BJ (cell line): ENCODE data around the gene PIK3C2B. TPM values are rescaled to one million over a fixed set of nuclear protein-coding genes. Genes with fewer than 3 reads are reported as not detected.

Experiments used
- CTCF ChIA-PET: fragments of 350-600 bp; formaldehyde crosslinking; extraction: SDS; loops from one replicate; lab custom pipeline; 2021; ENCODE audit warnings: antibody characterized with exemption, inconsistent platforms; lab: Yijun Ruan, JAX
- POLR2A ChIA-PET: fragments of 300-600 bp; sonication (Branson Sonifier 250); formaldehyde crosslinking; extraction: SDS; loops from one replicate; lab custom pipeline; 2021; ENCODE audit warnings: antibody characterized with exemption; lab: Charles Lee
- DNase-seq: peaks from one replicate; pipeline ENCODE4 v3.0.0-alpha.2; 2011; ENCODE audit warnings: low read depth
- H3K27me3 ChIP-seq: 2 replicates; pipeline ENCODE4 v1.6.0; 2011; ENCODE audit warnings: low read length; ENCODE audit not compliant: control insufficient read depth, insufficient read depth
- H3K36me3 ChIP-seq: 2 replicates; pipeline ENCODE4 v1.5.1; 2011; ENCODE audit warnings: low read length; ENCODE audit not compliant: control insufficient read depth, insufficient read depth
- H3K4me3 ChIP-seq: 2 replicates; pipeline ENCODE4 v1.5.1; 2011; ENCODE audit warnings: low read depth, mild to moderate bottlenecking, control low read depth, low read length
- polyA plus RNA-seq: library from polyadenylated mRNA; depleted of rRNA; stranded (reverse); fragments of >200 nt; gene quantifications from 2 replicates; pipeline ENCODE4 v1.2.3, GENCODE V29; 2011
- TF ChIP-seq, protein P1 (sequence below): IDR thresholded peaks from 2 replicates; pipeline ENCODE4 v1.5.1; 2011; ENCODE audit warnings: low read depth, mild to moderate bottlenecking, control low read depth, inconsistent platforms, low read length, moderate library complexity; ENCODE audit not compliant: insufficient read depth

The PIK3C2B gene
- polyA plus RNA-seq, 1 experiment, result 7.9 TPM

DNA sequence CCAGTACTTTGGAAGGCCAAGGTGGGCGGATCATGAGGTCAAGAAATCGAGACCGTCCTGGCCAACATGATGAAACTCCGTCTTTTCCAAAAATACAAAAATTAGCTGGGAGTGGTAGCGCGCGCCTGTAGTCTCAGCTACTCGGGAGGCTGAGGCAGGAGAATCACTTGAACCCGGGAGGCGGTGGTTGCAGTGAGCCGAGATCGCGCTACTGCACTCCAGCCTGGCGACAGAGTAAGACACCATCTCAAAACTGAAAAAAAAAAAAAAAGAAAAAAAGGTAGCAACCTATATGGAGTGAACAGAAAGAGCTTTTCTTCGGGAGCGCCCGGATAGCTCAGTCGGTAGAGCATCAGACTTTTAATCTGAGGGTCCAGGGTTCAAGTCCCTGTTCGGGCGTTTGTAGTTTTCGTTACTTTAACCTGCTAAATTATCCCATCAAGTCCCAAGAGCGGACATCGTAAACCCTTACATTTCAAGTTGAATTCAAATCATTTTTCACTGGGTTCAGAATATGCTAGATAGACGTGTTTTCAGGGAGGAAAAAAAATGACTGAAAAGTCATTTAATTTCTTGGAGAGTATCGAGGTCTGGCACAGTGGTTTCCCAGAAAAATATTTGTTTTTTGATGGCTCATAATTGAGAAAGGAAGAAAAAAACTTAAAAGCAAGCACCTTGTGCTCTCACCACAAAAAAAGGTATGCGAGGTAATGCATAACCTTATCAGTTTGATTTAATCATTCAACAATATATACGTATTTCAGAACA, 11.8 kb upstream of the PIK3C2B start:
- POLR2A ChIA-PET, result interaction anchor here (0.6 to 1.9 kb wide), 2 partner anchors 10 to 274 kb away, joined by 7 to 9 read pairs; partner anchors contain the start of gene MDM4
- CTCF ChIA-PET, result interaction anchor here (0.8 to 11.7 kb wide), 14 partner anchors 9 to 377 kb away, joined by 3 to 194 read pairs (median 4); partner anchors contain the start of genes MDM4 and PIK3C2B
- peak; percentile 74 for DNase-seq
- Histone ChIP-seq H3K27me3 (no peaks in the 10 kb centered on the region), H3K36me3 (no peaks in the 10 kb centered on the region), H3K4me3 (peak overlapping the region; percentile 42)
- TF ChIP-seq, protein P1, sequence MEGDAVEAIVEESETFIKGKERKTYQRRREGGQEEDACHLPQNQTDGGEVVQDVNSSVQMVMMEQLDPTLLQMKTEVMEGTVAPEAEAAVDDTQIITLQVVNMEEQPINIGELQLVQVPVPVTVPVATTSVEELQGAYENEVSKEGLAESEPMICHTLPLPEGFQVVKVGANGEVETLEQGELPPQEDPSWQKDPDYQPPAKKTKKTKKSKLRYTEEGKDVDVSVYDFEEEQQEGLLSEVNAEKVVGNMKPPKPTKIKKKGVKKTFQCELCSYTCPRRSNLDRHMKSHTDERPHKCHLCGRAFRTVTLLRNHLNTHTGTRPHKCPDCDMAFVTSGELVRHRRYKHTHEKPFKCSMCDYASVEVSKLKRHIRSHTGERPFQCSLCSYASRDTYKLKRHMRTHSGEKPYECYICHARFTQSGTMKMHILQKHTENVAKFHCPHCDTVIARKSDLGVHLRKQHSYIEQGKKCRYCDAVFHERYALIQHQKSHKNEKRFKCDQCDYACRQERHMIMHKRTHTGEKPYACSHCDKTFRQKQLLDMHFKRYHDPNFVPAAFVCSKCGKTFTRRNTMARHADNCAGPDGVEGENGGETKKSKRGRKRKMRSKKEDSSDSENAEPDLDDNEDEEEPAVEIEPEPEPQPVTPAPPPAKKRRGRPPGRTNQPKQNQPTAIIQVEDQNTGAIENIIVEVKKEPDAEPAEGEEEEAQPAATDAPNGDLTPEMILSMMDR, result no peak

DNA sequence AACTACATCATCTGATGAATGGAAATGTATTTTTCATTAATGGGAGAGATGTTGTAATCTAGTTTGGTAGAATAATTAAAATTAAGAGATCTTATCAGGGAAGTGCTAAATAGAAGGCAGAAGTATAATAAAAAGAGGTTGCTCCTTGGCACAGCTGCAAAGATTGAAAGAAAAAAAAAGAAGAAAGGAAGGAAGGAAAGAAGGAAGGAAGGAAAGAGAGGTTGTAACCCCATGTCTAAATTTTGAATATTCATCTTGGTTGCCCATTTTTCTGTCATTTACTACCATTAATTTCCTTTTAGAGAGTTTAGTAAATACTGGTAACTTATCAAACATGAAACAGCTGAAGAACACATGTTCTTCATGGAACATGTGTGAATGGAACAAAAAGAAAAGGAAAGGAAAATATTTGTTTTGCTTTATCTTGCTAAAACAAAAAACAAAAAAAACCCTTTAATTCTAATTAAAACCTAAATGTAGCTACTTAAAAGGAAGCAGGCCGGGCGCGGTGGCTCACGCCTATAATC, 11.1 kb upstream of the PIK3C2B start:
- TF ChIP-seq, protein P1, result no peak
- no peaks in the 10 kb centered on the region for H3K27me3 ChIP-seq
- DNase-seq, result no peak
- peak overlapping the region; percentile 42 for H3K4me3 ChIP-seq
- POLR2A ChIA-PET, result no interaction called here
- no peaks in the 10 kb centered on the region for H3K36me3 ChIP-seq
- CTCF ChIA-PET, result interaction anchor here (0.8 to 11.7 kb wide), 12 partner anchors 11 to 376 kb away, joined by 3 to 194 read pairs (median 4); partner anchors contain the start of gene PIK3C2B

DNA sequence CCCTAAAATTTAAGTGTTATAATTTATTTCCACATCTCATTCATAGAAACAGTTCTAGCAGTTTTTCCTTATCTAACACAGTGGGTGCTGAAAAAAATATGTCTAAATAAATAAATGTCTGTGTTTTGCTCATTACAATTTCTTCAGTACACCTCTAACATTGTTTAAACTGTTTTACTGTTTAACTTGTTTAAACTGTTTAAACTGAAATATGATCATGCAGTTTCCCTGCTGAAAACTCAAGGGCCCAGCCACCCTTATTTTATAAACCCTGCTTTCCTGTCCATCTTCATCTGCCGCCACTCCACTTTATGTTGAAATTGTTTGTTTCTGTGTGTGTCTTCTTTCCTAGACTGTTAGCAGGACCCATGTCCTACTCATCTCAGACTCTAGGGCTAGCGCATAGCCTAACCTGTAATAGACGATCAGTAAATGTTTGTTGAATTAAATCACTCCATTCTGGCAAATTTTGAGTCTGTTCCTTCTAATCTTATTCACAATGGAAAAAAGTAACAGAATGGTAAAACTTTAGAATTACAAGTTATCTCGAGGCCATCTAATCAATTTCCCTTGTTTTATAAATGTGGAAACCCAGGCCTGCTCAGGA, 9.4 kb upstream of the PIK3C2B start:
- H3K27me3 ChIP-seq, result peaks cover under 1% of the 10 kb centered on the region; the same call in 1 of the 2 replicates
- ChIA-PET POLR2A (no interaction called here), CTCF (interaction anchor here (0.7 to 11.7 kb wide), 19 partner anchors 10 to 392 kb away, joined by 3 to 194 read pairs (median 4); partner anchors contain the start of genes MDM4 and PIK3C2B)
- DNase-seq, result no peak
- no peak overlapping the region for H3K4me3 ChIP-seq
- TF ChIP-seq, protein P1, result no peak
- H3K36me3 ChIP-seq, result no peaks in the 10 kb centered on the region

DNA sequence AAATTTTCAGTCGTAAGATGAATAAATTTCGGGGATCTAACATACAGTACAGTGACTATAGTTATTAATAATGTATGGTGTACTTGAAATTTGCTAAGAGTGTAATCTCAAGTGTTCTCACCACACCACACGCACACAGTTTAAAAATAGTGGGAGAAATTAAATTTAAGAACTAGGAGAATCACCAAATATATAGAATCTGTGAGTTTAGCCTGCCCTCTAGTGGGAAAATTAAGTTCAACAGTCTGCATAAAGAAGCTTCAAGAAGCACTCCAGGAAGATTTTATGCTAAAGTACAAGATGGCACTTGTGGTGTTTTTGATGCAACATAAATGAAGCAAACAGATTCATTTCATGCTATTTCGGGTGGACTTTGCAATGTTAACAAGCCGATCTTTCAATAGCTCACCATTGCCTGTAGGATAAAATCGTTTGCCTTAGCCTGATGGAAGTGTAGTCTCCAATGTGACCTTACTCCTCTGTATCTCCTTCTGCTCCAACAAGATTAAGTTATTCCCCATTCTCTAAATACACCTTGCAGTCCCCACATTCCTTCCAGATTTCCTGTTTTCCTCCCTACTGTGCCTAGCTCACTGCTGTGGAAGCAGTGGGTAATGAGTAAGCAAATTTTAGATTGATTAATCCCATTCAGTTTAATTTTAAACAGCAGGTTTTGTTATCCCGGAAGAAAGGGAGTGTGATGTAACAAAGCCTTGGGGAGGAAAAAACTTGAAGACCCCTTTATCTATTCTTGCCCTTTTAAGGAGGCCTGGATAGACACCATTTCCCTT, 8.7 kb upstream of the PIK3C2B start:
- H3K4me3 ChIP-seq, result no peak overlapping the region
- POLR2A ChIA-PET, result no interaction called here
- no peaks in the 10 kb centered on the region for H3K36me3 ChIP-seq
- DNase-seq, result no peak
- H3K27me3 ChIP-seq, result peaks cover 1% of the 10 kb centered on the region; the same call in 1 of the 2 replicates
- TF ChIP-seq, protein P1, result peak; percentile 57
- CTCF ChIA-PET, result interaction anchor here (0.7 to 11.7 kb wide), 27 partner anchors 10 to 392 kb away, joined by 3 to 194 read pairs (median 4); partner anchors contain the start of genes MDM4 and PIK3C2B
